CD4-positive, alpha-beta T cell treated with Interleukin-4 for 4 hours (primary cell): ENCODE data around the gene NUP93.

ENCODE experiments used
- DNase-seq: peaks from one replicate; pipeline ENCODE4 v3.0.0-alpha.2; 2020

Gene NUP93

GRCh38 chr16:56729735-56730662 is at the start of gene NUP93:
TSS of gene NUP93 (plus strand) at chr16:56730129. CDS start at chr16:56748248, 18,119 bp downstream.
- DNase-seq, result peak; percentile 88

- peak; percentile 84 for DNase-seq
Measured at GRCh38 chr16:56681939-56682702, 47.8 kb upstream of the NUP93 start, which contains the start of gene MT1X. TSS of gene MT1X (plus strand) at chr16:56682470. CDS start at chr16:56682541, 71 bp downstream.

GRCh38 chr16:56682703-56683397 is 47.1 kb upstream of the NUP93 start:
- DNase-seq, result no peak

- DNase-seq, result no peak
Measured at GRCh38 chr16:56683424-56684172, 46.3 kb upstream of the NUP93 start.

- no peak for DNase-seq
Measured at GRCh38 chr16:56684256-56684925, 45.5 kb upstream of the NUP93 start.

- DNase-seq, result no peak
Measured at GRCh38 chr16:56684926-56685590, 44.9 kb upstream of the NUP93 start.

- no peak for DNase-seq
Measured at GRCh38 chr16:56686758-56687157, 43.2 kb upstream of the NUP93 start.

GRCh38 chr16:56688762-56689161 is 41.2 kb upstream of the NUP93 start:
- no peak for DNase-seq

- DNase-seq, result no peak
Measured at GRCh38 chr16:56689171-56689570, 40.8 kb upstream of the NUP93 start.

- DNase-seq, result no peak
Measured at GRCh38 chr16:56690420-56691122, 39.4 kb upstream of the NUP93 start.

GRCh38 chr16:56691885-56692284 is 38.0 kb upstream of the NUP93 start:
- DNase-seq, result no peak

GRCh38 chr16:56695246-56695645 is 34.7 kb upstream of the NUP93 start:
- DNase-seq, result no peak

- DNase-seq, result no peak
Measured at GRCh38 chr16:56697456-56698155, 32.3 kb upstream of the NUP93 start.

- DNase-seq, result no peak
Measured at GRCh38 chr16:56700195-56700594, 29.7 kb upstream of the NUP93 start.

- no peak for DNase-seq
Measured at GRCh38 chr16:56700631-56701030, 29.3 kb upstream of the NUP93 start.

- no peak for DNase-seq
Measured at GRCh38 chr16:56701534-56701933, 28.4 kb upstream of the NUP93 start.

GRCh38 chr16:56702836-56703235 is 27.1 kb upstream of the NUP93 start:
- DNase-seq, result no peak

GRCh38 chr16:56708525-56709442 is 21.1 kb upstream of the NUP93 start:
- DNase-seq, result peak; percentile 35
